Retinal pigment epithelial cell (primary cell): ENCODE results near the gene AGAP1.

Experiments used
- DNase-seq: peaks from one replicate; pipeline ENCODE4 v3.0.0-alpha.2; 2010; ENCODE audit warnings: low read depth
- H3K4me3 ChIP-seq: 2 replicates; pipeline ENCODE4 v1.5.1; 2011; ENCODE audit warnings: mild to moderate bottlenecking, low read length, control low read depth, moderate library complexity
- CTCF ChIP-seq: conservative IDR thresholded peaks from 2 replicates; pipeline ENCODE4 v1.5.1; 2011; ENCODE audit warnings: low read depth, low read length, control low read depth, inconsistent platforms

AGAP1 gene

GRCh38 chr2:236124182-236124893, 630.5 kb downstream of the AGAP1 start:
- no peak for DNase-seq
- H3K4me3 ChIP-seq, result no peak overlapping the region
- no peak for TF ChIP-seq CTCF

- DNase-seq, result no peak
- TF ChIP-seq CTCF, result no peak
- no peak overlapping the region for H3K4me3 ChIP-seq
These were observed 631.7 kb downstream of the AGAP1 start for GRCh38 chr2:236125541-236125940.

GRCh38 chr2:236127010-236127409, 633.2 kb downstream of the AGAP1 start:
- DNase-seq, result no peak
- no peak for TF ChIP-seq CTCF
- H3K4me3 ChIP-seq, result no peak overlapping the region

- no peak for TF ChIP-seq CTCF
- DNase-seq, result no peak
- H3K4me3 ChIP-seq, result no peak overlapping the region
These were observed 634.5 kb downstream of the AGAP1 start for GRCh38 chr2:236128321-236128720.

- DNase-seq, result no peak
- H3K4me3 ChIP-seq, result no peak overlapping the region
- TF ChIP-seq CTCF, result no peak
These were observed 636.1 kb downstream of the AGAP1 start for GRCh38 chr2:236129935-236130334.

- no peak overlapping the region for H3K4me3 ChIP-seq
- no peak for TF ChIP-seq CTCF
- DNase-seq, result no peak
These were observed 636.6 kb downstream of the AGAP1 start for GRCh38 chr2:236130349-236130998.
